HTERT RPE-1 (cell line): ENCODE results near the gene OGFR.

Experiments
- in situ Hi-C: fragments of 300-500 bp; cut with MboI; formaldehyde crosslinking; loops from 4 replicates; pipeline ENCODE4 v1.14.3; 2020; ENCODE audit warnings: low sequenced_read_pairs

The OGFR gene

GRCh38 chr20:62814060-62814708 is 9.5 kb downstream of the OGFR start:
- in situ Hi-C loops, result no loop called here

GRCh38 chr20:62814709-62815065 is 10.1 kb downstream of the OGFR start:
- in situ Hi-C loops, result no loop called here

- in situ Hi-C loops, result no loop called here
Measured at GRCh38 chr20:62815066-62815991, 10.7 kb downstream of the OGFR start.

GRCh38 chr20:62816031-62816883 is 11.6 kb downstream of the OGFR start:
- in situ Hi-C loops, result no loop called here

- in situ Hi-C loops, result no loop called here
Measured at GRCh38 chr20:62816884-62817873, 12.5 kb downstream of the OGFR start, which contains the start of gene COL9A3. TSS of gene COL9A3 (plus strand) at chr20:62817050. CDS start at chr20:62817065, 15 bp downstream.

GRCh38 chr20:62817975-62818591 is 13.4 kb downstream of the OGFR start:
- in situ Hi-C loops, result no loop called here

- in situ Hi-C loops, result no loop called here
Measured at GRCh38 chr20:62818592-62819493, 14.2 kb downstream of the OGFR start.

- in situ Hi-C loops, result no loop called here
Measured at GRCh38 chr20:62819494-62820174, 15.0 kb downstream of the OGFR start.

- in situ Hi-C loops, result no loop called here
Measured at GRCh38 chr20:62820208-62820961, 15.8 kb downstream of the OGFR start.

- in situ Hi-C loops, result no loop called here
Measured at GRCh38 chr20:62820962-62821725, 16.5 kb downstream of the OGFR start.

- in situ Hi-C loops, result no loop called here
Measured at GRCh38 chr20:62821726-62822210, 17.1 kb downstream of the OGFR start.

GRCh38 chr20:62822239-62822787 is 17.7 kb downstream of the OGFR start:
- in situ Hi-C loops, result no loop called here

GRCh38 chr20:62822788-62823651 is 18.4 kb downstream of the OGFR start:
- in situ Hi-C loops, result no loop called here

- in situ Hi-C loops, result no loop called here
Measured at GRCh38 chr20:62823688-62824475, 19.2 kb downstream of the OGFR start.
